ENCODE data around the gene SFTPB.

DNA sequence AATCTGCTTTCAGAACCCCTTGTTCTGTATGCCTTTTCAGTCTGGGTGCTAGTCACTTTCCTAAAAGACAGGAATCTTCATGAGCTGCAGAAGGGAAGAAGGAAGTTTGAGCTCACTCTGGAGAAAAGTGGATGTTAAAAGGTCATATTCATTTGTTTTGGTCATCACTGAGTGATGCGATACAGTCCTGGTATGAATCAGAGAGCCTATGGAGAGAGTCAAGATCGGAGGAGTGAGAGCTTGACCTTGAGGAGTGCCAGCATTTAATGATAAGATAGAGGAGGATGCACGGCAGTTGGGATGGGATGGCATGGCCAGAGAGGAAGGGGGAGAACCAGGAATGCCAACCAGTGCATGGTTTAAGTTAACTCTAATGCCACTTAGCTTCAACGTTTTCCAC is 32.4 kb downstream of the SFTPB start:
- TF ChIP-seq, protein P1, sequence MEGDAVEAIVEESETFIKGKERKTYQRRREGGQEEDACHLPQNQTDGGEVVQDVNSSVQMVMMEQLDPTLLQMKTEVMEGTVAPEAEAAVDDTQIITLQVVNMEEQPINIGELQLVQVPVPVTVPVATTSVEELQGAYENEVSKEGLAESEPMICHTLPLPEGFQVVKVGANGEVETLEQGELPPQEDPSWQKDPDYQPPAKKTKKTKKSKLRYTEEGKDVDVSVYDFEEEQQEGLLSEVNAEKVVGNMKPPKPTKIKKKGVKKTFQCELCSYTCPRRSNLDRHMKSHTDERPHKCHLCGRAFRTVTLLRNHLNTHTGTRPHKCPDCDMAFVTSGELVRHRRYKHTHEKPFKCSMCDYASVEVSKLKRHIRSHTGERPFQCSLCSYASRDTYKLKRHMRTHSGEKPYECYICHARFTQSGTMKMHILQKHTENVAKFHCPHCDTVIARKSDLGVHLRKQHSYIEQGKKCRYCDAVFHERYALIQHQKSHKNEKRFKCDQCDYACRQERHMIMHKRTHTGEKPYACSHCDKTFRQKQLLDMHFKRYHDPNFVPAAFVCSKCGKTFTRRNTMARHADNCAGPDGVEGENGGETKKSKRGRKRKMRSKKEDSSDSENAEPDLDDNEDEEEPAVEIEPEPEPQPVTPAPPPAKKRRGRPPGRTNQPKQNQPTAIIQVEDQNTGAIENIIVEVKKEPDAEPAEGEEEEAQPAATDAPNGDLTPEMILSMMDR (IDR thresholded peaks at IDR 0.05): no peak
- TF ChIP-seq POLR2A (IDR thresholded peaks at IDR 0.05): no peak

Data from heart left ventricle (tissue), 13 donors.